Endothelial cell of umbilical vein (primary cell): ENCODE measurements around the gene WDR7. TPM values are rescaled to one million over a fixed set of nuclear protein-coding genes. Genes with fewer than 3 reads are reported as not detected.
A peak's percentile ranks its signal among the peaks of the same experiment; 100 is the strongest.

Source experiments
- BruUV-seq: library from RNA; stranded (reverse); fragments of 400-500 nt; replicated peaks from 2 replicates; lab custom pipeline; 2021; lab: Mats Ljungman, UMichigan
- CTCF ChIA-PET: fragments of 300-600, 350-600 bp; sonication (Branson Sonifier 250); formaldehyde crosslinking; loops from one replicate; lab custom pipeline; 2021; ENCODE audit warnings: antibody characterized with exemption, inconsistent platforms; lab: Charles Lee
- POLR2A ChIA-PET: fragments of 300-600, 350-600 bp; sonication (Branson Sonifier 250); formaldehyde crosslinking; loops from one replicate; lab custom pipeline; 2021; ENCODE audit warnings: antibody characterized with exemption, inconsistent platforms; lab: Charles Lee
- DNase-seq: peaks from one replicate; pipeline ENCODE4 v3.0.0-alpha.2; 2011; ENCODE audit warnings: low read depth, low spot score
- FAIRE-seq: peaks from 2 replicates; lab custom pipeline; 2011; peaks lifted over from hg19 to GRCh38; lab: Jason Lieb, UNC
- H2AFZ ChIP-seq: 2 replicates; pipeline ENCODE4 v1.6.0; 2012; ENCODE audit warnings: low read depth, low read length, control low read depth, inconsistent platforms
- H3K27ac ChIP-seq: 2 replicates; pipeline ENCODE4 v1.5.1; 2011; ENCODE audit warnings: low read depth, mild to moderate bottlenecking, control low read depth, low read length, moderate library complexity; ENCODE audit not compliant: insufficient read depth
- H3K27me3 ChIP-seq, 2 experiments: 2 replicates each; pipeline versions ENCODE4 v1.6.0 to v1.6.1; 2011; ENCODE audit warnings: low read length in 2 of 2, mixed read lengths in 1 of 2; ENCODE audit not compliant: control insufficient read depth in 2 of 2, insufficient read depth in 2 of 2
- H3K36me3 ChIP-seq, 2 experiments: 2 replicates in 1 of 2; 3 replicates in 1 of 2; pipeline ENCODE4 v1.5.1; 2011; ENCODE audit warnings: low read length in 2 of 2, mild to moderate bottlenecking in 1 of 2, moderate library complexity in 1 of 2; ENCODE audit not compliant: control insufficient read depth in 2 of 2, insufficient read depth in 2 of 2; ENCODE audit errors: extremely low read depth in 1 of 2
- H3K4me1 ChIP-seq: 3 replicates; pipeline ENCODE4 v1.5.1; 2011; ENCODE audit warnings: mild to moderate bottlenecking, low read length; ENCODE audit not compliant: control insufficient read depth, insufficient read depth; ENCODE audit errors: extremely low read depth
- H3K4me2 ChIP-seq: 2 replicates; pipeline ENCODE4 v1.6.1; 2011; ENCODE audit warnings: low read length, control low read depth, mixed read lengths; ENCODE audit not compliant: insufficient read depth
- H3K4me3 ChIP-seq, 3 experiments: fragments of 200-600 bp in 1 of 3; sonication (generic), shearing (Covaris generic) in 1 of 3; replicated peaks in 1 of 3; 2 replicates each; pipeline ENCODE4 v1.5.1; 2011 to 2016; ENCODE audit warnings: control low read depth in 3 of 3, low read length in 3 of 3, mild to moderate bottlenecking in 2 of 3, inconsistent platforms in 1 of 3, low read depth in 1 of 3, moderate library complexity in 1 of 3; ENCODE audit not compliant: insufficient read depth in 1 of 3
- H3K79me2 ChIP-seq: 2 replicates; pipeline ENCODE4 v1.6.0; 2012; ENCODE audit warnings: low read length, inconsistent platforms; ENCODE audit not compliant: control insufficient read depth, insufficient read depth
- H3K9ac ChIP-seq: replicated peaks from 2 replicates; pipeline ENCODE3; 2011; ENCODE audit warnings: low read length, control low read depth; ENCODE audit not compliant: insufficient read depth; ENCODE audit errors: extremely low read depth
- H3K9me1 ChIP-seq: replicated peaks from 3 replicates; pipeline ENCODE4 v1.6.0; 2011; ENCODE audit warnings: mild to moderate bottlenecking, low read length; ENCODE audit not compliant: control insufficient read depth, insufficient read depth; ENCODE audit errors: extremely low read depth
- H3K9me3 ChIP-seq: replicated peaks from 2 replicates; pipeline ENCODE4 v1.5.1; 2012; ENCODE audit warnings: low read length, inconsistent platforms; ENCODE audit not compliant: control insufficient read depth, insufficient read depth
- H4K20me1 ChIP-seq: replicated peaks from 2 replicates; pipeline ENCODE3; 2011; ENCODE audit warnings: mild to moderate bottlenecking, low read length; ENCODE audit not compliant: control insufficient read depth, insufficient read depth; ENCODE audit errors: extremely low read depth
- CTCF ChIP-seq, 2 donors: IDR thresholded peaks; 1 replicate in 1 of 2; 2 replicates in 1 of 2; pipeline ENCODE4 v1.5.1; 2011; ENCODE audit warnings: low read length in 2 of 2, mild to moderate bottlenecking in 2 of 2, moderate library complexity in 2 of 2, control low read depth in 1 of 2, inconsistent platforms in 1 of 2, low read depth in 1 of 2; ENCODE audit not compliant: insufficient read depth in 1 of 2; ENCODE audit errors: extremely low read depth in 1 of 2
- EZH2 ChIP-seq: IDR thresholded peaks from 2 replicates; pipeline ENCODE4 v1.6.1; 2012; ENCODE audit warnings: borderline replicate concordance, low read depth, mild to moderate bottlenecking, moderate library complexity, low read length, inconsistent platforms; ENCODE audit not compliant: severe bottlenecking
- FOS ChIP-seq: IDR thresholded peaks from 2 replicates; pipeline ENCODE4 v1.6.1; 2011; ENCODE audit warnings: mild to moderate bottlenecking, low read length, moderate library complexity, borderline replicate concordance; ENCODE audit not compliant: insufficient read depth
- GATA2 ChIP-seq: IDR thresholded peaks from 2 replicates; pipeline ENCODE4 v1.7.0; 2011; ENCODE audit warnings: low read depth, mild to moderate bottlenecking, moderate library complexity, mixed read lengths, low read length; ENCODE audit not compliant: insufficient read length, insufficient read depth
- JUN ChIP-seq: IDR thresholded peaks from 2 replicates; pipeline ENCODE4 v1.6.1; 2011; ENCODE audit warnings: borderline replicate concordance, low read depth; ENCODE audit not compliant: insufficient read length, insufficient read depth
- MAX ChIP-seq: IDR thresholded peaks from 2 replicates; pipeline ENCODE4 v1.6.1; 2011; ENCODE audit not compliant: insufficient read depth, insufficient read length
- MYC ChIP-seq: IDR thresholded peaks from one replicate; pipeline ENCODE4 v1.6.1; 2011; ENCODE audit warnings: mild to moderate bottlenecking, low read depth, low read length
- POLR2A ChIP-seq: IDR thresholded peaks from 2 replicates; pipeline ENCODE4 v1.6.1; 2012; ENCODE audit warnings: low read depth, mild to moderate bottlenecking, control low read depth, low read length
- POLR2AphosphoS5 ChIP-seq: IDR thresholded peaks from 2 replicates; pipeline ENCODE4 v1.6.1; 2012; ENCODE audit warnings: low read depth, mild to moderate bottlenecking, control low read depth, low read length, moderate library complexity; ENCODE audit not compliant: insufficient read depth
- dilution Hi-C: fragments of 300-500 bp; cut with MboI; formaldehyde crosslinking; loops from one replicate; pipeline ENCODE4 v1.15.0; 2019; ENCODE audit warnings: low sequenced_read_pairs; ENCODE audit not compliant: extremely low pct_ligation_motif_present
- intact Hi-C: fragments of 100-400 bp; cut with micrococcal nuclease; formaldehyde crosslinking; loops from one replicate; pipeline ENCODE4 v1.10.0; 2022
- polyA plus RNA-seq, 4 experiments: library from polyadenylated mRNA; depleted of rRNA in 3 of 4; stranded (reverse) in 3 of 4; unstranded in 1 of 4; fragments of >200 nt; gene quantifications; 2 replicates each; pipeline versions ENCODE4 v1.2.1 to v1.2.3, GENCODE V29; 2011 to 2012; ENCODE audit warnings: missing spikeins in 1 of 4
- total RNA-seq: library from RNA; stranded (reverse); gene quantifications from 2 replicates; pipeline ENCODE4 v1.2.3, GENCODE V29; 2021

WDR7 gene
- total and polyA plus RNA-seq, 2 donors (not counting 3 experiments of a cell fraction or from before 2014, with no cell fraction given), result 5.9 to 19.0 TPM

- Histone ChIP-seq H3K27me3 (no peaks in the 10 kb centered on the region), H3K9ac (peak overlapping the region; percentile 80), H3K4me1 (peaks cover 27% of the 10 kb centered on the region), H2AFZ (peak overlapping the region; percentile 84), H3K27ac (peak overlapping the region; percentile 97), H3K79me2 (peaks cover 44% of the 10 kb centered on the region), H3K9me3 (no peaks in the 10 kb centered on the region), H3K36me3 (peaks cover 0 to 2% of the 10 kb centered on the region in 2 experiments), H3K9me1 (no peaks in the 10 kb centered on the region), H3K4me3 (peak overlapping the region; percentile 28 to 84 (median 39)), H3K4me2 (peak overlapping the region; percentile 89), H4K20me1 (peaks cover 9% of the 10 kb centered on the region)
- FAIRE-seq, result no peak
- intact Hi-C loops (loop anchor here (5.0 kb wide), 1 partner anchor 437 kb away; no protein-coding TSS in a partner anchor), dilution Hi-C loops (no loop called here)
- TSS peak; percentile 85 for BruUV-seq
- DNase-seq, result no peak
- CTCF ChIA-PET, result interaction anchor here (1.4 kb wide), 1 partner anchor 70 kb away, joined by 3 read pairs; no protein-coding TSS in a partner anchor
- POLR2A ChIA-PET, result interaction anchor here (0.8 kb wide), 1 partner anchor 12 kb away, joined by 3 read pairs; the partner anchor contains the start of gene WDR7
- TF ChIP-seq JUN (no peak), POLR2AphosphoS5 (no peak), CTCF (IDR thresholded peaks at IDR 0.05; ENCODE audit: extremely low read depth in 1 of 2, insufficient read depth in 1 of 2, low read depth in 1 of 2, low read length in 2 of 2) (no peak), MYC (no peak), GATA2 (no peak), POLR2A (no peak)
Observed at GRCh38 chr18:56639104-56639381, 12.1 kb upstream of the WDR7 start.

GRCh38 chr18:56639571-56639970, 11.6 kb upstream of the WDR7 start:
- dilution Hi-C loops, result no loop called here
- no peaks in the 10 kb centered on the region for H3K9me3 ChIP-seq
- H3K4me3 ChIP-seq, result no peak overlapping the region
- no peak overlapping the region for H3K4me2 ChIP-seq
- H3K9me1 ChIP-seq, result no peaks in the 10 kb centered on the region
- no peak for DNase-seq
- peaks cover 39% of the 10 kb centered on the region for H3K79me2 ChIP-seq
- H4K20me1 ChIP-seq, result peaks cover 7% of the 10 kb centered on the region
- no TSS peak for BruUV-seq
- intact Hi-C loops, result loop anchor here (5.0 kb wide), 1 partner anchor 437 kb away; no protein-coding TSS in a partner anchor
- no peaks in the 10 kb centered on the region for H3K27me3 ChIP-seq
- no peak for FAIRE-seq
- peaks cover 0 to 2% of the 10 kb centered on the region in 2 experiments for H3K36me3 ChIP-seq
- TF ChIP-seq POLR2A (no peak), GATA2 (no peak), FOS (no peak), JUN (no peak), CTCF (IDR thresholded peaks at IDR 0.05; ENCODE audit: extremely low read depth in 1 of 2, insufficient read depth in 1 of 2, low read depth in 1 of 2, low read length in 2 of 2) (no peak), EZH2 (no peak), MAX (no peak), POLR2AphosphoS5 (no peak), MYC (no peak)
- CTCF ChIA-PET, result no interaction called here
- POLR2A ChIA-PET, result interaction anchor here (0.8 kb wide), 1 partner anchor 11 kb away, joined by 3 read pairs; the partner anchor contains the start of gene WDR7
- peaks cover 27% of the 10 kb centered on the region for H3K4me1 ChIP-seq
- H2AFZ ChIP-seq, result no peak overlapping the region
- no peak overlapping the region for H3K27ac ChIP-seq
- H3K9ac ChIP-seq, result no peak overlapping the region
